HG02678 (cell line): ENCODE results near the gene RERE.
"Not testable (repeated sequence)": the region's sequence is repeated elsewhere in the genome, so short reads cannot be mapped to it uniquely, and the experiment has no call there.

ENCODE experiments used
- ATAC-seq: cut with Tn5 transposase; IDR thresholded peaks from one replicate; pipeline ENCODE4 v1.9.1; 2021; ENCODE audit warnings: mild to moderate bottlenecking, moderate library complexity; ENCODE audit not compliant: unreplicated experiment

RERE gene

GRCh38 chr1:8525558-8526275 lies 291.7 kb downstream of the RERE start:
- peak; percentile 59 for ATAC-seq

GRCh38 chr1:8525216-8525557 lies 292.3 kb downstream of the RERE start:
- no peak for ATAC-seq

GRCh38 chr1:8524627-8525157 lies 292.7 kb downstream of the RERE start:
- ATAC-seq, result no peak

GRCh38 chr1:8523666-8524206 lies 293.7 kb downstream of the RERE start:
- no peak for ATAC-seq

- ATAC-seq, result no peak
Measured at GRCh38 chr1:8520483-8520966, 296.9 kb downstream of the RERE start.

GRCh38 chr1:8519167-8519566 lies 298.3 kb downstream of the RERE start:
- no peak for ATAC-seq

- ATAC-seq, result no peak
Measured at GRCh38 chr1:8518490-8518801, 299.0 kb downstream of the RERE start.

- ATAC-seq, result no peak
Measured at GRCh38 chr1:8517661-8518489, 299.6 kb downstream of the RERE start.

GRCh38 chr1:8516793-8517556 lies 300.5 kb downstream of the RERE start:
- ATAC-seq, result no peak

GRCh38 chr1:8516278-8516777 lies 301.1 kb downstream of the RERE start:
- no peak for ATAC-seq

GRCh38 chr1:8512504-8512903 lies 304.9 kb downstream of the RERE start:
- no peak for ATAC-seq

- ATAC-seq, result no peak
Measured at GRCh38 chr1:8510041-8510823, 307.2 kb downstream of the RERE start.

- no peak for ATAC-seq
Measured at GRCh38 chr1:8509579-8509978, 307.9 kb downstream of the RERE start.

GRCh38 chr1:8506995-8507615 lies 310.3 kb downstream of the RERE start:
- no peak for ATAC-seq

GRCh38 chr1:8506456-8506855 lies 311.0 kb downstream of the RERE start:
- no peak for ATAC-seq

- no peak for ATAC-seq
Measured at GRCh38 chr1:8503842-8504241, 313.6 kb downstream of the RERE start.

- not testable (repeated sequence) for ATAC-seq
Measured at GRCh38 chr1:8502949-8503348, 314.5 kb downstream of the RERE start.

GRCh38 chr1:8497210-8497819 lies 320.1 kb downstream of the RERE start:
- ATAC-seq, result no peak

- no peak for ATAC-seq
Measured at GRCh38 chr1:8496473-8496872, 321.0 kb downstream of the RERE start.
